BJ (cell line): ENCODE data around the gene VWF. TPM values are rescaled to one million over a fixed set of nuclear protein-coding genes. Genes with fewer than 3 reads are reported as not detected.
"Not testable (repeated sequence)": the region's sequence is repeated elsewhere in the genome, so short reads cannot be mapped to it uniquely, and the experiment has no call there.

Experiments used
- CTCF ChIA-PET: fragments of 350-600 bp; formaldehyde crosslinking; extraction: SDS; loops from one replicate; lab custom pipeline; 2021; ENCODE audit warnings: antibody characterized with exemption, inconsistent platforms; lab: Yijun Ruan, JAX
- POLR2A ChIA-PET: fragments of 300-600 bp; sonication (Branson Sonifier 250); formaldehyde crosslinking; extraction: SDS; loops from one replicate; lab custom pipeline; 2021; ENCODE audit warnings: antibody characterized with exemption; lab: Charles Lee
- DNase-seq: peaks from one replicate; pipeline ENCODE4 v3.0.0-alpha.2; 2011; ENCODE audit warnings: low read depth
- H3K27me3 ChIP-seq: 2 replicates; pipeline ENCODE4 v1.6.0; 2011; ENCODE audit warnings: low read length; ENCODE audit not compliant: control insufficient read depth, insufficient read depth
- H3K36me3 ChIP-seq: 2 replicates; pipeline ENCODE4 v1.5.1; 2011; ENCODE audit warnings: low read length; ENCODE audit not compliant: control insufficient read depth, insufficient read depth
- H3K4me3 ChIP-seq: 2 replicates; pipeline ENCODE4 v1.5.1; 2011; ENCODE audit warnings: low read depth, mild to moderate bottlenecking, control low read depth, low read length
- polyA plus RNA-seq: library from polyadenylated mRNA; depleted of rRNA; stranded (reverse); fragments of >200 nt; gene quantifications from 2 replicates; pipeline ENCODE4 v1.2.3, GENCODE V29; 2011
- TF ChIP-seq, protein P1 (sequence below): IDR thresholded peaks from 2 replicates; pipeline ENCODE4 v1.5.1; 2011; ENCODE audit warnings: low read depth, mild to moderate bottlenecking, control low read depth, inconsistent platforms, low read length, moderate library complexity; ENCODE audit not compliant: insufficient read depth

Gene VWF
- polyA plus RNA-seq, 1 experiment = 0.06 TPM

GRCh38 chr12:6161124-6161882 is 36.8 kb upstream of the VWF start:
- TF ChIP-seq, protein P1, sequence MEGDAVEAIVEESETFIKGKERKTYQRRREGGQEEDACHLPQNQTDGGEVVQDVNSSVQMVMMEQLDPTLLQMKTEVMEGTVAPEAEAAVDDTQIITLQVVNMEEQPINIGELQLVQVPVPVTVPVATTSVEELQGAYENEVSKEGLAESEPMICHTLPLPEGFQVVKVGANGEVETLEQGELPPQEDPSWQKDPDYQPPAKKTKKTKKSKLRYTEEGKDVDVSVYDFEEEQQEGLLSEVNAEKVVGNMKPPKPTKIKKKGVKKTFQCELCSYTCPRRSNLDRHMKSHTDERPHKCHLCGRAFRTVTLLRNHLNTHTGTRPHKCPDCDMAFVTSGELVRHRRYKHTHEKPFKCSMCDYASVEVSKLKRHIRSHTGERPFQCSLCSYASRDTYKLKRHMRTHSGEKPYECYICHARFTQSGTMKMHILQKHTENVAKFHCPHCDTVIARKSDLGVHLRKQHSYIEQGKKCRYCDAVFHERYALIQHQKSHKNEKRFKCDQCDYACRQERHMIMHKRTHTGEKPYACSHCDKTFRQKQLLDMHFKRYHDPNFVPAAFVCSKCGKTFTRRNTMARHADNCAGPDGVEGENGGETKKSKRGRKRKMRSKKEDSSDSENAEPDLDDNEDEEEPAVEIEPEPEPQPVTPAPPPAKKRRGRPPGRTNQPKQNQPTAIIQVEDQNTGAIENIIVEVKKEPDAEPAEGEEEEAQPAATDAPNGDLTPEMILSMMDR = no peak
- Histone ChIP-seq H3K27me3 (no peaks in the 10 kb centered on the region), H3K36me3 (no peaks in the 10 kb centered on the region), H3K4me3 (no peak overlapping the region)
- ChIA-PET POLR2A (no interaction called here), CTCF (interaction anchor here (1.0 to 1.2 kb wide), 3 partner anchors 9 to 26 kb away, joined by 3 to 6 read pairs (median 3); no protein-coding TSS in a partner anchor)
- DNase-seq = no peak

DNA sequence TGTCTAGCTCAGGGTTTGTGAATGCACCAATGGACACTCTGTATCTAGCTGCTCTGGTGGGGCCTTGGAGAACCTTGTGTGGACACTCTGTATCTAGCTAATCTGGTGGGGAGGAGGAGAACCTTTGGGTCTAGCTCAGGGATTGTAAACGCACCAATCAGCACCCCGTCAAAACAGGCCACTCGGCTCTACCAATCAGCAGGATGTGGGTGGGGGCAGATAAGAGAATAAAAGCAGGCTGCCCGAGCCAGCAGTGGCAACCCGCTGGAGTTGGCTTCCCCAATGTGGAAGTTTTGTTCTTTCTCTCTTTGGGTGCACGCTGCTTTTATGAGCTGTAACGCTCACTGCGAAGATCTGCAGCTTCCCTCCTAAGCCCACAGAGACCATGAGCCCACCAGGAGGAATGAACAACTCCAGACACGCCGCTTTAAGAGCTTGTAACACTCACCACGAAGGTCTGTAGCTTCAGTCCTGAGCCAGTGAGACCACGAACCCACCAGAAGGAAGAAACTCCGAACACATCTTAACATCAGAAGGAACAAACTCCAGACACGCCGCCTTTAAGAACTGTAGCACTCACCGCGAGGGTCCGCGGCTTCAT is 35.7 kb upstream of the VWF start:
- not testable (repeated sequence) for H3K36me3 ChIP-seq

GRCh38 chr12:6159166-6160011 is 34.9 kb upstream of the VWF start:
- H3K27me3 ChIP-seq, H3K4me3 ChIP-seq, POLR2A ChIA-PET, CTCF ChIA-PET, H3K36me3 ChIP-seq, DNase-seq: not testable (repeated sequence)

More for the DNA sequence above, 35.7 kb upstream of the VWF start:
- DNase-seq, H3K27me3 ChIP-seq, H3K4me3 ChIP-seq, POLR2A ChIA-PET: not testable (repeated sequence)
- CTCF ChIA-PET = interaction anchor here (1.0 kb wide), 1 partner anchor 10 kb away, joined by 3 read pairs; no protein-coding TSS in a partner anchor

DNA sequence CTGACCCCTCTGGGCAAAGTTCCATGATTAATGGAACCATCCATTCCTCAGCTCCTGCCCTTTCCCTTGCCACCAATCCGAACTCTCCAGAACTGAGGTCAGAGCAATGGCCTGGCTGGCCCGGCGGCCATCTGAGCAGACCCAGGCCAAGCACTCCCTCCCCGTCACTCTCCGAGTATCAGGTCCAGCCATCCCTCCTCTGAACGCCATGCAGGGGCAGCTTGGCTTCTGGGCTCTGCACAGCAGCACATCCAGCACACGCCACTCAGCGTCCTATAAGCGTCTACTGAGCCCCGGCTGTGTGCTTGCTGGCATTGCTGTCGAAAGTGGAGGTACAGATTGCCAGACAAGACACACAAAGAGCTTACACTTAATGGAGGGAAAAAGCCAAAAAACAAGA is 34.3 kb upstream of the VWF start:
- H3K4me3 ChIP-seq = no peak overlapping the region
- ChIA-PET CTCF (no interaction called here), POLR2A (no interaction called here)
- H3K27me3 ChIP-seq = no peaks in the 10 kb centered on the region
- H3K36me3 ChIP-seq = no peaks in the 10 kb centered on the region
- no peak for DNase-seq
- TF ChIP-seq, protein P1 = no peak

GRCh38 chr12:6158255-6158654 is 33.8 kb upstream of the VWF start:
- CTCF ChIA-PET = no interaction called here
- Histone ChIP-seq H3K27me3 (no peaks in the 10 kb centered on the region), H3K36me3 (no peaks in the 10 kb centered on the region), H3K4me3 (no peak overlapping the region)
- POLR2A ChIA-PET = no interaction called here
- TF ChIP-seq, protein P1 = no peak
- DNase-seq = no peak

- no peaks in the 10 kb centered on the region for H3K27me3 ChIP-seq
- H3K36me3 ChIP-seq = no peaks in the 10 kb centered on the region
- no peak for DNase-seq
- ChIA-PET POLR2A (no interaction called here), CTCF (no interaction called here)
- no peak overlapping the region for H3K4me3 ChIP-seq
- TF ChIP-seq, protein P1 = no peak
Observed at GRCh38 chr12:6157482-6157881, 33.0 kb upstream of the VWF start.
